ENCODE measurements around the gene KAZN. TPM values are rescaled to one million over a fixed set of nuclear protein-coding genes. Genes with fewer than 3 reads are reported as not detected.

KAZN gene
- total RNA-seq, 4 donors from 2014 or later: 9.2 to 30.6 (median 21.2) TPM

- TF ChIP-seq, protein P1, sequence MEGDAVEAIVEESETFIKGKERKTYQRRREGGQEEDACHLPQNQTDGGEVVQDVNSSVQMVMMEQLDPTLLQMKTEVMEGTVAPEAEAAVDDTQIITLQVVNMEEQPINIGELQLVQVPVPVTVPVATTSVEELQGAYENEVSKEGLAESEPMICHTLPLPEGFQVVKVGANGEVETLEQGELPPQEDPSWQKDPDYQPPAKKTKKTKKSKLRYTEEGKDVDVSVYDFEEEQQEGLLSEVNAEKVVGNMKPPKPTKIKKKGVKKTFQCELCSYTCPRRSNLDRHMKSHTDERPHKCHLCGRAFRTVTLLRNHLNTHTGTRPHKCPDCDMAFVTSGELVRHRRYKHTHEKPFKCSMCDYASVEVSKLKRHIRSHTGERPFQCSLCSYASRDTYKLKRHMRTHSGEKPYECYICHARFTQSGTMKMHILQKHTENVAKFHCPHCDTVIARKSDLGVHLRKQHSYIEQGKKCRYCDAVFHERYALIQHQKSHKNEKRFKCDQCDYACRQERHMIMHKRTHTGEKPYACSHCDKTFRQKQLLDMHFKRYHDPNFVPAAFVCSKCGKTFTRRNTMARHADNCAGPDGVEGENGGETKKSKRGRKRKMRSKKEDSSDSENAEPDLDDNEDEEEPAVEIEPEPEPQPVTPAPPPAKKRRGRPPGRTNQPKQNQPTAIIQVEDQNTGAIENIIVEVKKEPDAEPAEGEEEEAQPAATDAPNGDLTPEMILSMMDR (IDR thresholded peaks at IDR 0.05): no peak
- no peak for ATAC-seq (ENCODE audit: low FRiP score)
- DNase-seq (ENCODE audit: low spot score): no peak
Measured at GRCh38 chr1:14876747-14877146, 278.3 kb downstream of the KAZN start.

GRCh38 chr1:14877224-14877623 is 278.7 kb downstream of the KAZN start:
- TF ChIP-seq, protein P1 (IDR thresholded peaks at IDR 0.05): no peak
- ATAC-seq (ENCODE audit: low FRiP score) (no peak), DNase-seq (ENCODE audit: low spot score) (no peak)

DNA sequence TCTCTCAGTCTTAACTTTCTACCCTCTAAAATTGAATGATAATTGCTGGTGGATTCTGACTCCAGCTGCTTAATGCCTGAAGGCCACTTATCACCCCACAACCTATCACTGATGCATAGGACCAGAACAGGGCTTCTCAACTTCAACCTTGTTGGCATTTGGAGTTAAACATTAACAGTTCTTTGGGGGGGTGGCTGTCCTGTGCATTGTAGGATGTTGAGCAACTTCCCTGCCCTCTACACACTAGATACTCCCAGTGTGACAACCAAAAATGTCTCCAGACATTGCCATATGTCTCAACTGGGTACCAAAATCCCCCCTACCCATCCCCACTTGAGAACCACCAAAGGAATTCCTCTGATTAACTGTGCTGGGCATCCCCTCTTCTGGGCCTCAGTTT is 279.6 kb downstream of the KAZN start:
- DNase-seq (ENCODE audit: low spot score) (no peak), ATAC-seq (ENCODE audit: low FRiP score) (no peak)
- TF ChIP-seq, protein P1 (IDR thresholded peaks at IDR 0.05): no peak

GRCh38 chr1:14878951-14879350 is 280.5 kb downstream of the KAZN start:
- DNase-seq (ENCODE audit: low spot score) (no peak), ATAC-seq (ENCODE audit: low FRiP score) (no peak)
- TF ChIP-seq, protein P1 (IDR thresholded peaks at IDR 0.05): no peak

- no peak for DNase-seq (ENCODE audit: low spot score)
- no peak for ATAC-seq (ENCODE audit: low FRiP score)
- TF ChIP-seq, protein P1 (IDR thresholded peaks at IDR 0.05): no peak
Measured at GRCh38 chr1:14880456-14881316, 282.2 kb downstream of the KAZN start.

DNA sequence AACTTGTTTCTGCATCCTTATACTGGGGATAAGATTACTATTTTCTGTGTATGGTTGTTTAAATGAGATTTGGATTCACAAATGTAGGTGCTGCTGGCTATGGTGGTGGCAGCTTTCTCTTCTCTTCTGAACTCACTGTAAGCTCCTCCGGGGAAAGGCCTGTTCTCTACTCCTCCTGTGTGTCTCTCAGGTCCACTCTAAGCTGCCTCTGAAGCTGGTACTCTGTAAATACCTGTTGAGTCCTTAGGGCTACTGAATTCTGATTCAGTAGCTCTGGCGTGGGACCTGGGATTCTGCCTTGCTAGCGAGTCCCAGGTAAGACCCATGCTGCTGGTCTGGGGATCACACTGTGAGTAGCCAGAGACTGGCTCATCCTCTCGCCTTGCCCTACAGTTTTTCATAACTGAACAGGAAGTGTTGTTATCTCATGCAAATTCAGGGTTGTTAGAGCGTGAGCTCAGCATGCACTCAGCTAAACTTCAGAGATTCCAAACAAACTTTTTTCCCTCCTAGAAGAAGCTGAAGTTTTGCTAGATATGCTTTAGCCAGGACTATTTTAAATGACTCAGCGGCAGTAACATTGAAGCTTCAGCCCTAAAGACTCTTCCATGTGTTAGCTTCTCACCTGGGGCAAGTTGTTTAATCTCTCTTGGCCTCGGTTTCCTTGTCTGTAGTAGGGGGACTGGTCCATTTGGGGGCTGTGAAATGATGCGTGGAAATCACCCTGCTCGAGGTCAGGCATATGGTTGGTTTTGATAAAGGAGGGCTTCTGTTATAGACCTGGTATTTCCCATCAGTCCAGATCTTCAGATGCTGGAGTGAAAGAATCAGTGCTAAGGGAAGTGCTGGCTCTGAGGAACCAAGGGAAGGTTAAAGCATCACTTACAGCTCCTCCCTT is 283.5 kb downstream of the KAZN start:
- DNase-seq (ENCODE audit: low spot score) (no peak), ATAC-seq (ENCODE audit: low FRiP score) (no peak)
- TF ChIP-seq, protein P1 (IDR thresholded peaks at IDR 0.05): no peak

All from omental fat pad (tissue), 4 donors.